Right atrium auricular region (tissue), 2 donors: ENCODE results near the gene SIK3. TPM values are rescaled to one million over a fixed set of nuclear protein-coding genes. Genes with fewer than 3 reads are reported as not detected.

Experiments used
- DNase-seq: peaks from one replicate; pipeline ENCODE4 v3.0.0-alpha.2; 2019; ENCODE audit warnings: low spot score
- H3K27ac ChIP-seq, 2 donors: fragments of 200-600 bp; sonication (generic); 1 replicate in 1 of 2; 2 replicates in 1 of 2; pipeline ENCODE4 v1.5.1; 2016 to 2019
- H3K27me3 ChIP-seq, 2 donors: fragments of 200-600 bp; sonication (generic); one replicate each; pipeline versions ENCODE4 v1.5.1 to v1.6.0; 2017 to 2019
- H3K36me3 ChIP-seq: fragments of 200-600 bp; sonication (generic); one replicate; pipeline ENCODE4 v1.5.1; 2016
- H3K4me1 ChIP-seq, 2 donors: fragments of 200-600 bp; sonication (generic); one replicate each; pipeline versions ENCODE4 v1.5.1 to v1.6.0; 2017 to 2019
- H3K4me3 ChIP-seq, 2 donors: fragments of 200-600 bp; sonication (generic); 1 replicate in 1 of 2; 2 replicates in 1 of 2; pipeline ENCODE4 v1.5.1; 2017 to 2019; ENCODE audit warnings: mild to moderate bottlenecking in 1 of 2, moderate library complexity in 1 of 2
- H3K9me3 ChIP-seq, 2 donors: fragments of 200-600 bp; sonication (generic); one replicate each; pipeline ENCODE4 v1.5.1; 2019
- total RNA-seq, 2 donors: library from RNA; depleted of rRNA; stranded (reverse); fragments of >200 nt; gene quantifications; one replicate each; pipeline ENCODE4 v1.1.0, GENCODE V29; 2016
- TF ChIP-seq, protein P1 (sequence below), 2 donors: fragments of 200-600 bp; sonication (generic); IDR thresholded peaks; one replicate each; pipeline ENCODE4 v1.5.1; 2019; ENCODE audit warnings: antibody characterized with exemption in 2 of 2

The SIK3 gene
- total RNA-seq, 2 donors from 2014 or later, result 27.0 to 40.1 TPM

DNA sequence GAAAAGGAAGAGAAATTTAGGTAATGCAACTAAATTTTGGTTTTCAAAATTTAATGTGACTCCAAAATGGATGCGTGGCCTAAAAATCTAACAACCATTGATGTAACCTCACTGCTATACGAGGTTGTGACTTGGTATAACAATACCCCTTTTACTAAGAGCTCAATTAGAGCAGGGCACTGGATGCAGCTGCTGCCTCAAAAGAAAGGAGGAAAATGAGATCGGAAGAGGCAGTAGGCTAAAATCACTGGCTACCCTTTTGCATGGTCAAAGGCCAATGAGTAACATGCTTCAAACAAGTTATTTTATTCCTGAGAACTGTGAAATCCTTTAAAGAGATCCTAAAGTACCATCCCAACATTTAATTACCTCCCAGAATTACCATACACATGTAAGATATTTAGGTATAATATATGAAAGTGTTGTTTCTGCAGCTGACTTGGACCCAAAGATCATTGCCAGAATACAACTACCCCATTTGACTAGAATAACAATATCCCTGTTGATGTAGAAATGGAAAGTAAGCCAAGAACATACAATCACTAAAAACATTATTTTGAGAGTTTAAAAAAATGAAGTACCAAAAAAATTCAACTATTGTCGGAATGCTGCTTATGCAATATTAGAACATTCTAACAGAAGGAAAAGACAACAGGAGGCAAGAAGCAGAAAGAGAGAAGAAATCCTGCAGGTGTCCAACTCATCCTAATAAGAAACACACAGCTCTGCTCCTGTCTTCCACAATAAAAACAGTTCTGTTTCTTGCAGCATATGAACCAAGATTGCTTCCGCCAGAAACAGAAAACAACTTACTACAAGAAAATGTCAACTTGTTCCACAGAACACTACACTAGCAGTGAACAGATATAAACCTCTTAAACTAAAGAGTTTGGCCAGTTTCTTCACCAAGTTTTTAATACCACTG, 15.0 kb downstream of the SIK3 start:
- no peaks in the 10 kb centered on the region for H3K27me3 ChIP-seq
- no peak for DNase-seq
- no peak overlapping the region for H3K4me3 ChIP-seq
- no peaks in the 10 kb centered on the region for H3K9me3 ChIP-seq
- peak overlapping the region in 1 of 2 donors; percentile 17 for H3K27ac ChIP-seq
- no peaks in the 10 kb centered on the region for H3K36me3 ChIP-seq
- H3K4me1 ChIP-seq, result peaks cover 0 to 22% of the 10 kb centered on the region in 2 donors
- TF ChIP-seq, protein P1, sequence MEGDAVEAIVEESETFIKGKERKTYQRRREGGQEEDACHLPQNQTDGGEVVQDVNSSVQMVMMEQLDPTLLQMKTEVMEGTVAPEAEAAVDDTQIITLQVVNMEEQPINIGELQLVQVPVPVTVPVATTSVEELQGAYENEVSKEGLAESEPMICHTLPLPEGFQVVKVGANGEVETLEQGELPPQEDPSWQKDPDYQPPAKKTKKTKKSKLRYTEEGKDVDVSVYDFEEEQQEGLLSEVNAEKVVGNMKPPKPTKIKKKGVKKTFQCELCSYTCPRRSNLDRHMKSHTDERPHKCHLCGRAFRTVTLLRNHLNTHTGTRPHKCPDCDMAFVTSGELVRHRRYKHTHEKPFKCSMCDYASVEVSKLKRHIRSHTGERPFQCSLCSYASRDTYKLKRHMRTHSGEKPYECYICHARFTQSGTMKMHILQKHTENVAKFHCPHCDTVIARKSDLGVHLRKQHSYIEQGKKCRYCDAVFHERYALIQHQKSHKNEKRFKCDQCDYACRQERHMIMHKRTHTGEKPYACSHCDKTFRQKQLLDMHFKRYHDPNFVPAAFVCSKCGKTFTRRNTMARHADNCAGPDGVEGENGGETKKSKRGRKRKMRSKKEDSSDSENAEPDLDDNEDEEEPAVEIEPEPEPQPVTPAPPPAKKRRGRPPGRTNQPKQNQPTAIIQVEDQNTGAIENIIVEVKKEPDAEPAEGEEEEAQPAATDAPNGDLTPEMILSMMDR (IDR thresholded peaks at IDR 0.05), result no peak

DNA sequence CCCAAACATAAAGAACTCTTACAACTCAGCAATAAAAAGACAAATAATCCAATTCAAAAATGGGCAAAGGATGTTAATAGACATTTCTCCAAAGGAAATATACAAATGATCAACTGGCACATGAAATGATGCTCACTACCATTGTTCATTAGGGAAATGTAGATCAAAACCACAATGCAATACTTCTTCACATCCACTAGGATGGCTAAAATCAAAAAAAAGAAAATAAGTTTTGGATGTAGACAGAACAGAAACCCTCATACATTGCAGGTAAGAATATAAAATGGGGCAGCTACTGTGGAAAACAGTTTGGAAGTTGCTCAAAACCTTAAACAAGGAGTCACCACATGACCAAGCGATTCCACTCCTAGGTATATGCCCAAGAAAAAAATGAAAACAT, 16.3 kb downstream of the SIK3 start:
- H3K4me1 ChIP-seq, result peaks cover 0 to 30% of the 10 kb centered on the region in 2 donors
- no peaks in the 10 kb centered on the region for H3K27me3 ChIP-seq
- TF ChIP-seq, protein P1 (IDR thresholded peaks at IDR 0.05), result no peak
- H3K9me3 ChIP-seq, result no peaks in the 10 kb centered on the region
- no peak overlapping the region for H3K27ac ChIP-seq
- no peak for DNase-seq
- no peak overlapping the region for H3K4me3 ChIP-seq
- H3K36me3 ChIP-seq, result no peaks in the 10 kb centered on the region

DNA sequence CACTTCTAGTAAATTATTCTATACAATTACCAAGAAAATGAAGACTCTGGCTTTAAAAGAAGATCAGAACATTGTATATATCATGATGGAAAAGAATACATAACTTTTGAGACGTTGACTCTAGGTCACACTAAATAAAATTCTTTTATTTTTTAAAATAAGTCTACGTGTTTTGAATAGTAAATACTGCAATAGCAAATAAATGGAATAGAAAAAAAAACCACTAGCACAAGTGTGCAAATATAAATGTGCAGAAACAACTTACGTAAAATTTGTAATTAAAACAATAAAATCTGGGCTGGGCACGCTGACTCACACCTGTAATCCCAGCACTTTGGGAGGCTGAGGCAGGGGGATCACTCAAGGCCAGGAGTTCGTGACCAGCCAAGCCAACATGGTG, 17.9 kb downstream of the SIK3 start:
- DNase-seq, result no peak

DNA sequence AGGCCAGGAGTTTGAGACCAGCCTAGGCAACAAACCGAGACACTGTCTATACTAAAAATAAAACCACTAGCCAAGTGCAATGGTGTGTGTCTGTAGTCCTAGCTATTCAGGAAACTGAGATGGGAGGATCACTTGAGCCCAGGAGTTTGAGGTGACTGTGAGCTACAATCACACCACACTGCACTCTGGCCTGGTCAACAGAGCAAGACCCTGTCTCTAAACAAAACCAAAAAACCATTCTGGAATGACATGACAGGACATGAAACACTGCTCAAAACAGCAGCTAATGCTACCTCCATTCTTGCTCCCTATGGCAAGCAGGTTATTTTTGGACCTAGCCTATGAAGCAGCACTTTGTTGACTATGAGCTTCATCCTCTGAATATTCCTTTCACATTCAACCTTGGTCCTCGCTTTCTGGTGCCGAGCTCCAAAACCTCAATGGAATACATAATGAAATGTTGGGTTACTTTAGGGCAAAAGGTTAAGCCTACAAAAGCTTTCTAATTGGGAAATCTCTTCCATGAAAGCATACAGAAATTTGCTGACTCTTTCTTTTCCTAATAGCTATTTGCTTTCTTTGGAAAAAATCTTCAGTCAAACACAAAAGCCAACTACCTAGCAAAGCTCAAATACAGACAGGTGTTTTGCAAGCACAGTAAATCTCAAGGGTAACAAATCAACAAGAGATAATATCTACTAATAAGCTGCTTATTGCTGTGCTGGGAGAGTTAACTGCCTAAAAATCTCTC, 21.1 kb downstream of the SIK3 start:
- TF ChIP-seq, protein P1 (IDR thresholded peaks at IDR 0.05), result no peak
- Histone ChIP-seq H3K9me3 (no peaks in the 10 kb centered on the region), H3K36me3 (no peaks in the 10 kb centered on the region), H3K27ac (no peak overlapping the region), H3K4me1 (peaks cover 0 to 37% of the 10 kb centered on the region in 2 donors), H3K27me3 (no peaks in the 10 kb centered on the region), H3K4me3 (no peak overlapping the region)
- no peak for DNase-seq

More for the DNA sequence above, 17.9 kb downstream of the SIK3 start:
- Histone ChIP-seq H3K9me3 (no peaks in the 10 kb centered on the region), H3K36me3 (no peaks in the 10 kb centered on the region), H3K4me3 (no peak overlapping the region), H3K4me1 (peaks cover 0 to 34% of the 10 kb centered on the region in 2 donors), H3K27ac (no peak overlapping the region), H3K27me3 (no peaks in the 10 kb centered on the region)
- TF ChIP-seq, protein P1 (IDR thresholded peaks at IDR 0.05), result no peak

DNA sequence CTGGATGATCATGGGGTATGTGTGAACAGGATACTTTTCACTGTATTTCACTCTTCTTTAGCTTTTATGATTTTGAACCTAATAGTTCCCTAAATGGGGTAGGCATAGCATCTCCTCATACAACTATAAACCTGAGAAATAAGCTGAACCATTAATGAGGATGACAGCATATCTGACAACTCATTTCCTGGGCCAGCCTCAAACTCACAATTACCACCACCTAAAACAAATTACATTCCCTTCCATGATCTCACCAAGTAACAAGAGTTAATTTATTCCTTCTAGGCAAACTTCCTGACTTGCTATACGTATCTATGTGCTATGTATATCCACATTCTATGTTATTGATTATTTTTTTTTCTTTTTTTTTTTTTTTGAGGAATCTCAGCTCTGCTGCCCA, 23.0 kb downstream of the SIK3 start:
- no peaks in the 10 kb centered on the region for H3K9me3 ChIP-seq
- TF ChIP-seq, protein P1 (IDR thresholded peaks at IDR 0.05), result no peak
- no peaks in the 10 kb centered on the region for H3K36me3 ChIP-seq
- no peak overlapping the region for H3K4me3 ChIP-seq
- peaks cover 0 to 57% of the 10 kb centered on the region in 2 donors for H3K4me1 ChIP-seq
- DNase-seq, result no peak
- H3K27me3 ChIP-seq, result no peaks in the 10 kb centered on the region
- H3K27ac ChIP-seq, result no peak overlapping the region
